GM03348 (cell line): ENCODE measurements around the gene BCL7B.
A peak's percentile ranks its signal among the peaks of the same experiment; 100 is the strongest.
"Not testable (repeated sequence)": the region's sequence is repeated elsewhere in the genome, so short reads cannot be mapped to it uniquely, and the experiment has no call there.

Experiments used
- DNase-seq: peaks from one replicate; pipeline ENCODE4 v3.0.0; 2012; ENCODE audit warnings: low spot score

The BCL7B gene

GRCh38 chr7:73535918-73536317 is 21.6 kb downstream of the BCL7B start:
- not testable (repeated sequence) for DNase-seq

GRCh38 chr7:73533742-73534141 is 23.7 kb downstream of the BCL7B start:
- DNase-seq: no peak

- no peak for DNase-seq
These were observed 25.3 kb downstream of the BCL7B start for GRCh38 chr7:73532224-73532623.

GRCh38 chr7:73530800-73531199 is 26.7 kb downstream of the BCL7B start:
- DNase-seq: no peak

- no peak for DNase-seq
These were observed 30.3 kb downstream of the BCL7B start for GRCh38 chr7:73526896-73527821.

- not testable (repeated sequence) for DNase-seq
These were observed 31.4 kb downstream of the BCL7B start for GRCh38 chr7:73526158-73526494.

- peak; percentile 100 for DNase-seq
These were observed 35.2 kb downstream of the BCL7B start, which contains the start of gene BAZ1B for GRCh38 chr7:73522105-73522872. Gene BAZ1B (minus strand): TSS chr7:73522293. CDS start chr7:73521933, 360 bp downstream.

GRCh38 chr7:73521636-73522104 is 35.8 kb downstream of the BCL7B start:
- peak; percentile 87 for DNase-seq

- peak; percentile 34 for DNase-seq
These were observed 36.5 kb downstream of the BCL7B start for GRCh38 chr7:73520673-73521635.

- peak; percentile 15 for DNase-seq
These were observed 37.4 kb downstream of the BCL7B start for GRCh38 chr7:73519867-73520672.

GRCh38 chr7:73518470-73518869 is 39.0 kb downstream of the BCL7B start:
- DNase-seq: no peak

GRCh38 chr7:73517241-73517995 is 40.1 kb downstream of the BCL7B start:
- no peak for DNase-seq

GRCh38 chr7:73515178-73515577 is 42.3 kb downstream of the BCL7B start:
- no peak for DNase-seq

- DNase-seq: no peak
These were observed 45.3 kb downstream of the BCL7B start for GRCh38 chr7:73512018-73512780.

GRCh38 chr7:73509463-73509862 is 48.0 kb downstream of the BCL7B start:
- DNase-seq: no peak

GRCh38 chr7:73507556-73507955 is 49.9 kb downstream of the BCL7B start:
- DNase-seq: no peak

- no peak for DNase-seq
These were observed 52.6 kb downstream of the BCL7B start for GRCh38 chr7:73504920-73505319.

- no peak for DNase-seq
These were observed 53.5 kb downstream of the BCL7B start for GRCh38 chr7:73504017-73504416.

- DNase-seq: no peak
These were observed 54.3 kb downstream of the BCL7B start for GRCh38 chr7:73503229-73503628.
